ENCODE measurements around the gene MED10.
"Not testable (repeated sequence)": the region's sequence is repeated elsewhere in the genome, so short reads cannot be mapped to it uniquely, and the experiment has no call there.

The MED10 gene

DNA sequence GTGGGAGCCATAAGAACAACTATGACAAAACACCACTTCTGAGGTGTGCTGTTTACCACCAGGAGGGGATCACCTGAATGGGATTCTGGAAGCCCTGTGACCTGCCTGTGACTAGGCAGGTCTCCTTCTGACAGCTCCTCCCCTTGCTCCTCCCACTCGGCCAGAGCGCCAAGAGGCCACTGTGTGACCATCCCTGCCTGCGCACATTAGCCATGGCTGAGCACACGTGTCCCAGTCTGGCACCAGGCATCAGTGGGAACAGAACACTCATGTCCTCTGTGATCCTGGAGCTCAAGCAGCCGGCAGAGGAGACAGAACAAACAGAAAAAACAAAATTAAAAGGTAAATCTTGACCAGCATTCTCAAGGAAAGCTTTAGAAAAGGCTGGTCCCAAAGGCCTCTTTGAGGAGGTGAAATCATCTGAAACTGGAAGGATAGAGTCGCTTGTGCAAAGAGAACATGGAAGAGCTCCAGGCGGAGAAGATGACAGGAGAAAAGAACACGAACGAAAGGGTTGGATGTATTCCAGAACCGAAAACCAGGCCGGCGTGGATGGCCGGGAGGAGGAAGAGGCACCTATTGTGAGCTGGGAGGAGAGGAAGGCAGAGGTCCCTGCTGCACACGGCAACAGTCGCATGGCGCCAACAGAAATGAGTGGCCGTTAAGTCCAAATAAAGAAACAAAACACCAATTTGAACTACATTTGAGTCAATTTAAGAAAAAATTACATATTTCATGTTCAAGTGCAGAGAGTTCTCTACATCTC lies 5.1 kb downstream of the MED10 start:
- Histone ChIP-seq H3K9ac (ENCODE audit: low read depth, low read length) (no peak overlapping the region), H3K36me3 (ENCODE audit: insufficient read depth, low read length) (peaks cover 42% of the 10 kb centered on the region), H3K9me3 (ENCODE audit: control insufficient read depth, insufficient read depth, low read length) (no peaks in the 10 kb centered on the region), H3K4me1 (ENCODE audit: insufficient read depth, low read length) (no peaks in the 10 kb centered on the region; the same call in 1 of the 2 replicates)

DNA sequence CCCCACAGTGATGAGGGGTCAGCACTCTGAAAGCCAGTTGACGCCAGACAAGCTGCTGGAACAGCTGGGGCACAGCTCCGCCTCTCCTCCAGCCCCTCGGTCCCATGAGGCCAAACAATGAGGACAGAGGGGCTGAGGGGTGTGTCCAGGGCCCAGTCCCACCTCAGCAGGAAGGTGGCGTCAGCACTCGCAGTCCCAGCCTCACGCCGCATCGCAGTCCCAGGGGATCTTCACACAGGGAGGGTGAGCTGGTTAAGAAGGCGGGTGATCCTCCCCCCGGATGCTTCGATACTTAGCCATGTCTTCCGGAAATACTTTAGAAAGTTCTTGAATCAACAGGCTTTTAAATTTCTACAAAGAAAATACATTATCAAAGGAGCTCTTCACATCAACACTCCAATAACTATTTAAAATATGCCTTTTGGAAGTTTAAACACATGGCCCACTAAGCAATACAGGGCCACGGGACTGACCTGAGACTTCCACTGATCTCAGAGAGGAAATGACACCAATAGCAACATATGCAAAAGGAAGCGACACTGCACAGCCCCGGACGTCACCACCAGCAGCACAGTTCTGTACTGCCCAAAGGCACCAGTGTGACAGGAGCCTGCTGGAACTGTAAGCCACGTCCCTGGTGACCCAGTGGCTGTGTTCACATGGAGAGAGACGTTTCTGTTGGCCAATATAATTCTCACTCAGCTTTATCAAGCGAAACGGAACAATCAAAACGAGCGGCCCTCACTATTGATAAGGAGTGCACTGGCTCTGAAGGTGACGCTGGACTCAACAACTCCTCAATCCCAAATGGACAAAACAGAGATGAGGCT lies 5.9 kb downstream of the MED10 start:
- H3K9ac ChIP-seq (ENCODE audit: low read depth, low read length): no peak overlapping the region
- no peaks in the 10 kb centered on the region; the same call in 1 of the 2 replicates for H3K4me1 ChIP-seq (ENCODE audit: insufficient read depth, low read length)
- no peaks in the 10 kb centered on the region for H3K9me3 ChIP-seq (ENCODE audit: control insufficient read depth, insufficient read depth, low read length)
- H3K36me3 ChIP-seq (ENCODE audit: insufficient read depth, low read length): peaks cover 42% of the 10 kb centered on the region

- no peaks in the 10 kb centered on the region for H3K9me3 ChIP-seq (ENCODE audit: control insufficient read depth, insufficient read depth, low read length)
- H3K9ac ChIP-seq (ENCODE audit: low read depth, low read length): no peak overlapping the region
- H3K36me3 ChIP-seq (ENCODE audit: insufficient read depth, low read length): peaks cover 39% of the 10 kb centered on the region
- no peaks in the 10 kb centered on the region for H3K4me1 ChIP-seq (ENCODE audit: insufficient read depth, low read length)
Observed at GRCh38 chr5:6371079-6371810, 7.1 kb downstream of the MED10 start.

DNA sequence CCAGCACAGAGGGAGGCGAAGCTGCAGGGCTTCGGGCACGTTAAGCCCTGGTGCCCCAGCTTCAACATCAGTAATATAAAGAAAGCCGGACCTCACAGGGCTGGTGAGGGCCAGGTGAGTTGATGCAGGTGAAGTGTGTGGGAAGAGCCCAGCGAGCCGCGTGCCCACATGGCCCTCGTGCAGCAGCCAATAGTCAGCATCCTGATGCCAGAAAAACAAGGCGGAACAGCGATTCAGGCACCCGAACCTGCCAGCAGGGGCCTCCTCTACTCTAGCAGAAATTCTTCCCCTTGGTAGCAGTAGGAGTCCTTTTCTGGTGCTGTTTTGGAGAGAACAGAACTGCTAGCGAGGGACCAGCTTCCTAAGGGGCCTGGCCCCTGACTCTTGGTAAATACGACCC lies 7.8 kb downstream of the MED10 start:
- H3K9me3 ChIP-seq (ENCODE audit: control insufficient read depth, insufficient read depth, low read length): no peaks in the 10 kb centered on the region
- H3K4me1 ChIP-seq (ENCODE audit: insufficient read depth, low read length): no peaks in the 10 kb centered on the region
- no peak overlapping the region for H3K9ac ChIP-seq (ENCODE audit: low read depth, low read length)
- H3K36me3 ChIP-seq (ENCODE audit: insufficient read depth, low read length): peaks cover 35% of the 10 kb centered on the region

- Histone ChIP-seq H3K36me3 (ENCODE audit: insufficient read depth, low read length) (peaks cover 9% of the 10 kb centered on the region), H3K4me1 (ENCODE audit: insufficient read depth, low read length) (no peaks in the 10 kb centered on the region), H3K9me3 (ENCODE audit: control insufficient read depth, insufficient read depth, low read length) (no peaks in the 10 kb centered on the region), H3K9ac (ENCODE audit: low read depth, low read length) (no peak overlapping the region)
Observed at GRCh38 chr5:6365977-6366590, 12.3 kb downstream of the MED10 start.

DNA sequence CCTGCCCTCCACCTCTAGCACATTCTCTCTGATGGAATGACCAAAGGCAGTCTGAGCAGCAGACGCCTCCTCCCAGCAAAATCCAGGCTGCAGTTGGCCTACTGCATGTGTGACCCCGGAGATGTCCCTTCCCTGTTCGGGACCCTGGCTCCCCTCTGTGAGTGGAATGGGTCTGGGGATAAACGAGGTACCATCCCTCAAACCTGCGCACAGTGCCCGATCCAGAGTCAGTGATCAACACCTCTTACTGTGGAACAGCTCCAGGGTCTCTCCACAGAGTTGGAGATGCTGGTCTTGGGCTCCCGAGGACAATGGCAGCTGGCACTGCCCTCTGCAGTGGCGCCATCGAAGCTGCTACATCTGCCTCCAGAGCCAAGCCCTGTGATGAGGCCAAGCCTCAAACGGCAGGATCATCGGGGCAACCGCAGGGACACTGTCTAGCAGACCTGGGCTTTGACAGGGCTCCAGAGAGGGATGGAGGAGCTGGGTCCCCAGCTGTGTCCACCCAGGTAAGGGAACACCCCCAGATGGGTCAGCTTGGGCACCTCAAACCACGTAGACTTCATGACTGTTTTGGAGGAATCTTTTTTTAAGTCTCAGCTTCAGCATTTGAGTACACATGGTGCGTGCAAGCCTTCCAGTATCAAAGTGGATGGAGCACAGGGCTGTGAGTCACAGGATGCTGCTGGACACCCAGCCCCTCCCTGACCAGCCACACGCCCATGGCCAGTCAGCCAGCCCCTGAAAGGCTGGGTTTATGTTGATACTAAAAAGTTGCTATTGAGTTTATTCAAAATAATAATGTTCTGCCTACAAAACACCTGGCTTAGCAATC lies 13.0 kb downstream of the MED10 start:
- Histone ChIP-seq H3K36me3 (ENCODE audit: insufficient read depth, low read length) (peaks cover 6% of the 10 kb centered on the region; the same call in 1 of the 2 replicates), H3K4me1 (ENCODE audit: insufficient read depth, low read length) (0 out of 2 replicates have a peak, but pooled peaks cover under 1% of the 10 kb centered on the region), H3K9ac (ENCODE audit: low read depth, low read length) (no peak overlapping the region), H3K9me3 (ENCODE audit: control insufficient read depth, insufficient read depth, low read length) (no peaks in the 10 kb centered on the region)

DNA sequence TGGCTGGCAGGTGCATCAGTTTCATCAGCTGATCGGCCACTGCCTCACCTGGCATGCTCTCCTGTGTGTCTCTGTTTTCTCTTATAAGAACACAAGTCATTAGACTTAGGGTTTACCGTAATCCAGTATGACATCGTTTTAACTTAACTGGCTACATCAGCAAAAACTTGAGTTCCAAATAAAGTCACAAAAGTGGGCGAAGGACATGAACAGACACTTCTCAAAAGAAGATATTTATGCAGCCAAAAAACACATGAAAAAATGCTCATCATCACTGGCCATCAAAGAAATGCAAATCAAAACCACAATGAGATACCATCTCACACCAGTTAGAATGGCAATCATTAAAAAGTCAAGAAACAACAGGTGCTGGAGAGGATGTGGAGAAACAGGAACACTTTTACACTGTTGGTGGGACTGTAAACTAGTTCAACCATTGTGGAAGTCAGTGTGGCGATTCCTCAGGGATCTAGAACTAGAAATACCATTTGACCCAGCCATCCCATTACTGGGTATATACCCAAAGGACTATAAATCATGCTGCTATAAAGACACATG lies 14.8 kb downstream of the MED10 start:
- H3K9me3 ChIP-seq (ENCODE audit: control insufficient read depth, insufficient read depth, low read length); H3K36me3 ChIP-seq (ENCODE audit: insufficient read depth, low read length); H3K4me1 ChIP-seq (ENCODE audit: insufficient read depth, low read length): not testable (repeated sequence)

DNA sequence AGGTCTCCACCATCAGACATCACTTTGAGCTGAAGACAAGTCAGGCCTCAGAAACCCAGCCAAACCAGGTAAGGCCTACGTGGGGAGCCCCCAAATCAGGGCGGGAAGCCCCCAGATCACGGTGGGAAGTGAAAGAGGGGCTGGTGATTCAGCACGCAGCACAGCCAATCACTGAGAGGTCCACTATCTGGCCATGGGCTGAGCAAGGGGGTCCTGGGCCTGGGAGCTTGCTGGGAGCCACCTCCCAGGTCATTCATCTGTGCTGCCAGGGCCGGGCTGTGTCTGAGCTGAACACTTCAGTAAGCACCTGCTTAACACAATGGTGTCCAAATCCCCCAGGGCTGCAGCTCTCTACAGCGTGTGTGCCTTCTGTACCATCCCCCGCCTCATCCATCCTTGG lies 15.5 kb downstream of the MED10 start:
- no peaks in the 10 kb centered on the region; the same call in 1 of the 2 replicates for H3K36me3 ChIP-seq (ENCODE audit: insufficient read depth, low read length)
- H3K9me3 ChIP-seq (ENCODE audit: control insufficient read depth, insufficient read depth, low read length): no peaks in the 10 kb centered on the region
- H3K9ac ChIP-seq (ENCODE audit: low read depth, low read length): no peak overlapping the region
- 0 out of 2 replicates have a peak, but pooled peaks cover 3% of the 10 kb centered on the region for H3K4me1 ChIP-seq (ENCODE audit: insufficient read depth, low read length)

More for the DNA sequence above, 14.8 kb downstream of the MED10 start:
- not testable (repeated sequence) for H3K9ac ChIP-seq (ENCODE audit: low read depth, low read length)

- no peak overlapping the region for H3K9ac ChIP-seq (ENCODE audit: low read depth, low read length)
- H3K4me1 ChIP-seq (ENCODE audit: insufficient read depth, low read length): 0 out of 2 replicates have a peak, but pooled peaks cover 3% of the 10 kb centered on the region
- no peaks in the 10 kb centered on the region for H3K9me3 ChIP-seq (ENCODE audit: control insufficient read depth, insufficient read depth, low read length)
- H3K36me3 ChIP-seq (ENCODE audit: insufficient read depth, low read length): no peaks in the 10 kb centered on the region; the same call in 1 of the 2 replicates
Observed at GRCh38 chr5:6361101-6361500, 17.2 kb downstream of the MED10 start.

- H3K9ac ChIP-seq (ENCODE audit: low read depth, low read length): no peak overlapping the region
- no peaks in the 10 kb centered on the region for H3K9me3 ChIP-seq (ENCODE audit: control insufficient read depth, insufficient read depth, low read length)
- 0 out of 2 replicates have a peak, but pooled peaks cover 3% of the 10 kb centered on the region for H3K4me1 ChIP-seq (ENCODE audit: insufficient read depth, low read length)
- no peaks in the 10 kb centered on the region; the same call in 1 of the 2 replicates for H3K36me3 ChIP-seq (ENCODE audit: insufficient read depth, low read length)
Observed at GRCh38 chr5:6360323-6361072, 17.8 kb downstream of the MED10 start.

DNA sequence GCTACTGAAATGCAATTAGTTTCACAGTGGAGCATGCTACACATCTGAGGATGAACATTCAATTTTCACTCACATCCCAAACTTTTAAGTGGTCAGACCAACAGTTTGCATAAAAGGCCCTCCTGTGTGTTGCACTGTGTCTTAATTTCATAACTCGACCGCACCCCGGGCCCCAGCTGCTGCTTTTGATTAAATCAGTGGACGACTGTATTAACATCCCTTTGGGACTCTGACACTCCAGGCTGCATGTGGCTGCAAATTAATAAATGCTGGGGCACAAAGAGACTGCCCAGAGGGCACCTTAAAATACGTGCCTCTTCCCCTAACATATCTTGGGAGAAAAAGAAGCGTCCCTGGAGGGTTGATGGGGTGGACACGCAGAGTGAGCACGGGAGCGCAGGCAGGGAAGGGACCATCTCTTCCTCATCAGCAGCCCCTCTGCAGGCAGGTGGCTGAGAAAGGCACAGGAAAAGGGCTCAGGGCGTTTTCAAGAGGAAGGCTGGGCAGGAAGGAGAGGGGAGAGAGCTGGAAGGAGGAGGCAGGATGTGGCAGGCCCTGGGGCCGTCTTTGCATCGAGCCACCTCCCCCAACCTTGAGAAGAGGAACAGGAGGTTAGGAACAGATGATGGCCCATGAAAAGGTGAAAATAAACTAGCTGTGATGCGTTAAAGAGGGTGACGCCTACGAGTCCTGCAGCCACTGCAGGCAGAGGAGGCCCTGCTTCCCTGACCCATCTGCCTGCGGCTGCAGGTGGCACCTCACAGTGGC lies 18.6 kb downstream of the MED10 start:
- Histone ChIP-seq H3K4me1 (ENCODE audit: insufficient read depth, low read length) (0 out of 2 replicates have a peak, but pooled peaks cover 3% of the 10 kb centered on the region), H3K9ac (ENCODE audit: low read depth, low read length) (no peak overlapping the region), H3K36me3 (ENCODE audit: insufficient read depth, low read length) (no peaks in the 10 kb centered on the region; the same call in 1 of the 2 replicates), H3K9me3 (ENCODE audit: control insufficient read depth, insufficient read depth, low read length) (no peaks in the 10 kb centered on the region)

- Histone ChIP-seq H3K9me3 (ENCODE audit: control insufficient read depth, insufficient read depth, low read length) (no peaks in the 10 kb centered on the region), H3K4me1 (ENCODE audit: insufficient read depth, low read length) (0 out of 2 replicates have a peak, but pooled peaks cover 3% of the 10 kb centered on the region), H3K9ac (ENCODE audit: low read depth, low read length) (no peak overlapping the region), H3K36me3 (ENCODE audit: insufficient read depth, low read length) (no peaks in the 10 kb centered on the region; the same call in 1 of the 2 replicates)
Observed at GRCh38 chr5:6358434-6358820, 19.9 kb downstream of the MED10 start.

Data from ES-I3 (cell line).